HepG2 (cell line): ENCODE results near the gene KRT27. TPM values are rescaled to one million over a fixed set of nuclear protein-coding genes. Genes with fewer than 3 reads are reported as not detected.

Experiments used
- ATAC-seq: fragments of 200-7000 bp; cut with Tn5 transposase; 3 replicates; pipeline ENCODE4 v1.9.1; 2020; ENCODE audit warnings: mild to moderate bottlenecking, moderate library complexity
- BruUV-seq: library from RNA; stranded (reverse); fragments of 400-500 nt; replicated peaks from 2 replicates; lab custom pipeline; 2021; lab: Mats Ljungman, UMichigan
- CTCF ChIA-PET: fragments of 300-600 bp; formaldehyde crosslinking; extraction: SDS; loops from one replicate; lab custom pipeline; 2021; ENCODE audit warnings: low total read pairs, inconsistent platforms, low intra/inter-chr PET ratio; lab: Yijun Ruan, JAX
- POLR2A ChIA-PET: fragments of 350-600 bp; sonication (Branson Sonifier 250); formaldehyde crosslinking; loops from one replicate; lab custom pipeline; 2020; ENCODE audit warnings: antibody characterized with exemption, inconsistent platforms; lab: Yijun Ruan, JAX
- DNase-seq: peaks from one replicate; pipeline ENCODE4 v3.0.0-alpha.2; 2015; ENCODE audit warnings: low spot score
- FAIRE-seq: peaks from 3 replicates; lab custom pipeline; 2011; peaks lifted over from hg19 to GRCh38; lab: Jason Lieb, UNC
- H2AFZ ChIP-seq: one replicate; pipeline ENCODE4 v1.6.1; 2011; ENCODE audit warnings: low read length, inconsistent platforms
- H3K27ac ChIP-seq: fragments of 300-600 bp; 3 replicates; pipeline ENCODE4 v1.8.0; 2011; ENCODE audit warnings: mixed run types, mild to moderate bottlenecking, mixed read lengths, low read length, inconsistent platforms; ENCODE audit not compliant: insufficient read depth; ENCODE audit errors: extremely low read length
- H3K27me3 ChIP-seq, 2 experiments: fragments of 200-600 bp in 1 of 2; 2 replicates in 1 of 2; 3 replicates in 1 of 2; pipeline versions ENCODE4 v1.6.0 to v1.8.0; 2011; ENCODE audit warnings: low read length in 2 of 2, mild to moderate bottlenecking in 2 of 2, moderate library complexity in 2 of 2, inconsistent platforms in 1 of 2; ENCODE audit not compliant: insufficient read depth in 2 of 2, control insufficient read depth in 1 of 2
- H3K36me3 ChIP-seq, 2 experiments: fragments of 200-600 bp in 1 of 2; replicated peaks in 1 of 2; 2 replicates in 1 of 2; 3 replicates in 1 of 2; pipeline versions ENCODE4 v1.5.1 to v1.8.0; 2011; ENCODE audit warnings: low read length in 2 of 2, inconsistent platforms in 1 of 2; ENCODE audit not compliant: insufficient read depth in 2 of 2, control insufficient read depth in 1 of 2
- H3K4me1 ChIP-seq: 2 replicates; pipeline ENCODE4 v1.5.1; 2012; ENCODE audit warnings: low read length, inconsistent platforms; ENCODE audit not compliant: insufficient read depth
- H3K4me2 ChIP-seq: 2 replicates; pipeline ENCODE4 v1.6.0; 2011; ENCODE audit warnings: low read depth, low read length, inconsistent platforms
- H3K4me3 ChIP-seq, 3 experiments: fragments of 200-600 bp in 1 of 3; sonication (generic), shearing (Covaris generic) in 1 of 3; replicated peaks in 1 of 3; 2 replicates each; pipeline ENCODE4 v1.5.1; 2011 to 2016; ENCODE audit warnings: low read length in 3 of 3, inconsistent platforms in 2 of 3, low read depth in 2 of 3, mild to moderate bottlenecking in 2 of 3, control low read depth in 1 of 3, mixed read lengths in 1 of 3; ENCODE audit not compliant: insufficient read depth in 1 of 3
- H3K79me2 ChIP-seq: one replicate; pipeline ENCODE4 v1.6.1; 2011; ENCODE audit warnings: low read length, inconsistent platforms; ENCODE audit not compliant: insufficient read depth
- H3K9ac ChIP-seq: 2 replicates; pipeline ENCODE4 v1.6.0; 2011; ENCODE audit warnings: mild to moderate bottlenecking, low read depth, low read length, inconsistent platforms; ENCODE audit not compliant: insufficient read depth
- H3K9me3 ChIP-seq: 2 replicates; pipeline ENCODE4 v1.5.1; 2012; ENCODE audit warnings: mild to moderate bottlenecking, low read length
- H4K20me1 ChIP-seq: 2 replicates; pipeline ENCODE4 v1.6.0; 2011; ENCODE audit warnings: inconsistent platforms, mild to moderate bottlenecking, low read length, moderate library complexity; ENCODE audit not compliant: insufficient read depth
- CC2D1A ChIP-seq: sonication (generic); formaldehyde crosslinking; IDR thresholded peaks from 2 replicates; pipeline ENCODE4 v1.8.1; 2023; ENCODE audit warnings: mild to moderate bottlenecking, missing genetic modification reagents
- E2F2 ChIP-seq: sonication (generic); formaldehyde crosslinking; IDR thresholded peaks from 2 replicates; pipeline ENCODE4 v1.4.0; 2020; ENCODE audit warnings: missing genetic modification reagents, borderline replicate concordance
- HNF1A ChIP-seq, 2 experiments: sonication (generic) in 1 of 2; formaldehyde crosslinking in 1 of 2; IDR thresholded peaks; 2 replicates each; pipeline versions ENCODE4 v1.4.0 to v1.6.1; 2016 to 2020; ENCODE audit warnings: borderline replicate concordance in 1 of 2, low read depth in 1 of 2, mild to moderate bottlenecking in 1 of 2, missing genetic modification reagents in 1 of 2
- HNRNPLL ChIP-seq: fragments of 200-400 bp; formaldehyde crosslinking; IDR thresholded peaks from 2 replicates; pipeline ENCODE4 v1.6.1; 2017; ENCODE audit warnings: mild to moderate bottlenecking, low read depth, low read length; ENCODE audit not compliant: poor library complexity, severe bottlenecking
- MIXL1 ChIP-seq: IDR thresholded peaks from 2 replicates; pipeline ENCODE4 v1.6.1; 2016
- PAXIP1 ChIP-seq: sonication (generic); formaldehyde crosslinking; conservative IDR thresholded peaks from 2 replicates; pipeline ENCODE4 v1.4.0; 2020; ENCODE audit warnings: mild to moderate bottlenecking, missing genetic modification reagents, moderate library complexity
- SMC3 ChIP-seq: IDR thresholded peaks from 2 replicates; pipeline ENCODE4 v1.6.1; 2011; ENCODE audit warnings: low read length, improper control_type of control experiment
- ZNF230 ChIP-seq: sonication (generic); formaldehyde crosslinking; IDR thresholded peaks from 2 replicates; pipeline ENCODE4 v1.4.0; 2020; ENCODE audit warnings: mild to moderate bottlenecking, missing genetic modification reagents
- ZNF660 ChIP-seq: sonication (generic); formaldehyde crosslinking; IDR thresholded peaks from 2 replicates; pipeline ENCODE4 v1.5.1; 2020; ENCODE audit warnings: mild to moderate bottlenecking, low read depth, missing genetic modification reagents, borderline replicate concordance
- ZNF775 ChIP-seq: sonication (generic); formaldehyde crosslinking; IDR thresholded peaks from 2 replicates; pipeline ENCODE4 v1.4.0; 2020; ENCODE audit warnings: missing genetic modification reagents, mild to moderate bottlenecking, moderate library complexity, borderline replicate concordance
- WGBS: methylation state at CpG from one replicate; pipeline ENCODE4 v1.1.6; 2017; ENCODE audit warnings: low lambda C conversion rate; 5-methylcytosine and 5-hydroxymethylcytosine counted together
- in situ Hi-C: cut with HindIII; loops from 2 replicates; pipeline ENCODE4 v1.10.0; 2017; ENCODE audit warnings: low pct_unique_long_range_greater_than_20kb; ENCODE audit not compliant: extremely low pct_ligation_motif_present
- intact Hi-C: fragments of 100-400 bp; cut with micrococcal nuclease; formaldehyde crosslinking; loops from one replicate; pipeline ENCODE4 v1.10.0; 2022; ENCODE audit not compliant: unreplicated experiment
- polyA plus RNA-seq, 8 experiments: library from polyadenylated mRNA; depleted of rRNA in 3 of 8; stranded (reverse) in 7 of 8; unstranded in 1 of 8; fragments of >200 nt; fragmentation: Illumina TruSeq in 4 of 8; extraction: Trizol in 4 of 8; gene quantifications; 2 replicates each; pipeline versions ENCODE4 v1.2.1 to v1.2.3, GENCODE V29; 2011 to 2016; ENCODE audit warnings: low read depth in 4 of 8, missing spikeins in 1 of 8, mixed read lengths in 1 of 8; ENCODE audit not compliant: insufficient read depth in 1 of 8
- total RNA-seq, 5 experiments: library from RNA; depleted of rRNA; stranded (reverse); fragments of >200 nt; fragmentation: Illumina TruSeq; extraction: Trizol; gene quantifications; 2 replicates each; pipeline ENCODE4 v1.2.3, GENCODE V29; 2016; ENCODE audit warnings: low read depth in 1 of 5

The KRT27 gene
- total and polyA plus RNA-seq, 2 of the 13 experiments (the other 11 are each of a cell fraction or from before 2014, with no cell fraction given) = not detected

- no peak for TF ChIP-seq PAXIP1 (CRISPR knock-in tag)
- TF ChIP-seq E2F2 (CRISPR knock-in tag) = no peak
- TF ChIP-seq ZNF775 (CRISPR knock-in tag) = no peak
- TF ChIP-seq ZNF660 (CRISPR knock-in tag) = no peak
- no peak for TF ChIP-seq MIXL1 (CRISPR knock-in tag)
- no peak for TF ChIP-seq CC2D1A (CRISPR knock-in tag)
- TF ChIP-seq, all 625 proteins: peak for 0
Observed at GRCh38 chr17:40794466-40794865, 12.1 kb upstream of the KRT27 start (continued).

- Histone ChIP-seq H3K9me3 (no peaks in the 10 kb centered on the region), H3K79me2 (no peaks in the 10 kb centered on the region), H3K27me3 (peaks cover 0 to 32% of the 10 kb centered on the region in 2 experiments; a peak in 3 of 5 replicates), H3K9ac (no peak overlapping the region), H3K4me1 (no peaks in the 10 kb centered on the region), H2AFZ (no peak overlapping the region), H4K20me1 (no peaks in the 10 kb centered on the region), H3K27ac (no peak overlapping the region), H3K36me3 (no peaks in the 10 kb centered on the region), H3K4me2 (no peak overlapping the region), H3K4me3 (no peak overlapping the region)
- POLR2A ChIA-PET = no interaction called here
- DNase-seq (no peak), FAIRE-seq (no peak), ATAC-seq (no peak)
- BruUV-seq = no TSS peak
- WGBS = 14% methylated on average over 10 of the region's 10 CpGs
- in situ Hi-C loops (loop anchor here (5.0 kb wide), 1 partner anchor 177 kb away; no protein-coding TSS in a partner anchor), intact Hi-C loops (no loop called here)
- CTCF ChIA-PET = interaction anchor here (1.2 kb wide), 1 partner anchor 178 kb away, joined by 3 read pairs; no protein-coding TSS in a partner anchor
- TF ChIP-seq ZNF230 (no peak), HNRNPLL (peak; percentile 20), HNF1A (IDR thresholded peaks at IDR 0.05; ENCODE audit: low read depth) (no peak), HNF1A (CRISPR knock-in tag; IDR thresholded peaks at IDR 0.05; ENCODE audit: borderline replicate concordance) (no peak), SMC3 (no peak)
Observed at GRCh38 chr17:40793832-40794231, 11.5 kb upstream of the KRT27 start.
